ENCODE data around the gene DHRS3. TPM values are rescaled to one million over a fixed set of nuclear protein-coding genes. Genes with fewer than 3 reads are reported as not detected.

Gene DHRS3
- total RNA-seq, 1 donor from 2014 or later = 214 TPM

DNA sequence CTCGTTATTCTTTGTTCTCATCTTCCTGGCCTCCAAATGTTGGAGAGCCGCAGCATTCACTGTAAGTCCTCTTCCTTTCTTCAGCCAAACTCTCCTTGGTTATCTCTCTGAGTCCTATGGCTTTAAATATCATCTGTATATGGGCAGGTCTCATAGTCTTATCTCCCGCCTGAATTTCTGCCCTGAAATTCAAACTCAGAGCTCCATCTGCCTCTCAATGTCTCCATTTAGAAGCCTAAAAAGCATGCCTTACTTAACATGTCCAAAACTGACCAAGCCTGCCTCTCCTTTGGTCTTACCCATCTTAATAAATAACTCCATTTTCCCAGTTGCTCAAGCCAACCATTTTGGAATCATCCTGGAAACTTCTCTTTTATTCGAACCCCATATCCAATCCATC is 80.7 kb downstream of the DHRS3 start:
- DNase-seq (ENCODE audit: low spot score, unreplicated experiment) = no peak
- Mint-ChIP-seq H3K36me3 (ENCODE audit: insufficient read depth) (no peaks in the 10 kb centered on the region), H3K4me1 (ENCODE audit: low read depth) (peaks cover 32% of the 10 kb centered on the region), H3K27ac (peak overlapping the region; percentile 42), H3K27me3 (peaks cover 4% of the 10 kb centered on the region), H3K4me3 (ENCODE audit: low read depth) (no peak overlapping the region), H3K9me3 (ENCODE audit: low read depth) (peaks cover 3% of the 10 kb centered on the region)
- TF ChIP-seq, protein P1, sequence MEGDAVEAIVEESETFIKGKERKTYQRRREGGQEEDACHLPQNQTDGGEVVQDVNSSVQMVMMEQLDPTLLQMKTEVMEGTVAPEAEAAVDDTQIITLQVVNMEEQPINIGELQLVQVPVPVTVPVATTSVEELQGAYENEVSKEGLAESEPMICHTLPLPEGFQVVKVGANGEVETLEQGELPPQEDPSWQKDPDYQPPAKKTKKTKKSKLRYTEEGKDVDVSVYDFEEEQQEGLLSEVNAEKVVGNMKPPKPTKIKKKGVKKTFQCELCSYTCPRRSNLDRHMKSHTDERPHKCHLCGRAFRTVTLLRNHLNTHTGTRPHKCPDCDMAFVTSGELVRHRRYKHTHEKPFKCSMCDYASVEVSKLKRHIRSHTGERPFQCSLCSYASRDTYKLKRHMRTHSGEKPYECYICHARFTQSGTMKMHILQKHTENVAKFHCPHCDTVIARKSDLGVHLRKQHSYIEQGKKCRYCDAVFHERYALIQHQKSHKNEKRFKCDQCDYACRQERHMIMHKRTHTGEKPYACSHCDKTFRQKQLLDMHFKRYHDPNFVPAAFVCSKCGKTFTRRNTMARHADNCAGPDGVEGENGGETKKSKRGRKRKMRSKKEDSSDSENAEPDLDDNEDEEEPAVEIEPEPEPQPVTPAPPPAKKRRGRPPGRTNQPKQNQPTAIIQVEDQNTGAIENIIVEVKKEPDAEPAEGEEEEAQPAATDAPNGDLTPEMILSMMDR (IDR thresholded peaks at IDR 0.05; ENCODE audit: unreplicated experiment) = no peak

DNA sequence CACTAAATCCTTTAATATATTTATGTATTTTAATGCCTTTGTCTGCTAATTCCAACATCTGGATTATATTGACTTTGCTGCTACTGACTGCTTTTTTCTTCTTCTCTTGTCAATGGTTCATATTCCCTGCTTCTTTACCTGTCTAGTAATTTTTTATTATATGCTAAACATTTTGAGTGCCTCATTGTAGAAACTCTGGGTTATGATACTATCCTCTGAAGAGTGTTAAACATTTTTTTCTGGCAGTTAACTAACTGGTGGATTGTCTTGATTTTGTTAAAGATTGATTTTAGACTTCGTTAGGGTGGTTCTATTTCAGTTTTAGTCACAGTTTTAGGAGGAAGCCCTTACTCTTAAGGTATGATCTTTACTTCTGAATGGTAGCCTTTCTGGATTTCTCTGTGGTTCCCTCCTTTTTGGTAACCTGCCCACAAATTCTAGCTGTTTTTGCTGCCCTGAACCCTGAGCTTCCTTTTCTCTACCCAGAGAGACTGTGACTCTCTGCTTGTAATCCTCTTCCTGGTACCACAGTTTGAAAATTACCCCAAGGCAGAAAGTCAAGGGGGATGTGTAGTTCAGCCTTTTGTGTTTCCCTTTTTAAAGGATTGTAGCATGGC is 81.9 kb downstream of the DHRS3 start:
- DNase-seq (ENCODE audit: low spot score, unreplicated experiment) = no peak
- Mint-ChIP-seq H3K27ac (no peak overlapping the region), H3K4me1 (ENCODE audit: low read depth) (peaks cover 33% of the 10 kb centered on the region), H3K4me3 (ENCODE audit: low read depth) (no peak overlapping the region), H3K9me3 (ENCODE audit: low read depth) (peaks cover 3% of the 10 kb centered on the region), H3K36me3 (ENCODE audit: insufficient read depth) (no peaks in the 10 kb centered on the region), H3K27me3 (no peaks in the 10 kb centered on the region)
- TF ChIP-seq, protein P1 (IDR thresholded peaks at IDR 0.05; ENCODE audit: unreplicated experiment) = no peak

DNA sequence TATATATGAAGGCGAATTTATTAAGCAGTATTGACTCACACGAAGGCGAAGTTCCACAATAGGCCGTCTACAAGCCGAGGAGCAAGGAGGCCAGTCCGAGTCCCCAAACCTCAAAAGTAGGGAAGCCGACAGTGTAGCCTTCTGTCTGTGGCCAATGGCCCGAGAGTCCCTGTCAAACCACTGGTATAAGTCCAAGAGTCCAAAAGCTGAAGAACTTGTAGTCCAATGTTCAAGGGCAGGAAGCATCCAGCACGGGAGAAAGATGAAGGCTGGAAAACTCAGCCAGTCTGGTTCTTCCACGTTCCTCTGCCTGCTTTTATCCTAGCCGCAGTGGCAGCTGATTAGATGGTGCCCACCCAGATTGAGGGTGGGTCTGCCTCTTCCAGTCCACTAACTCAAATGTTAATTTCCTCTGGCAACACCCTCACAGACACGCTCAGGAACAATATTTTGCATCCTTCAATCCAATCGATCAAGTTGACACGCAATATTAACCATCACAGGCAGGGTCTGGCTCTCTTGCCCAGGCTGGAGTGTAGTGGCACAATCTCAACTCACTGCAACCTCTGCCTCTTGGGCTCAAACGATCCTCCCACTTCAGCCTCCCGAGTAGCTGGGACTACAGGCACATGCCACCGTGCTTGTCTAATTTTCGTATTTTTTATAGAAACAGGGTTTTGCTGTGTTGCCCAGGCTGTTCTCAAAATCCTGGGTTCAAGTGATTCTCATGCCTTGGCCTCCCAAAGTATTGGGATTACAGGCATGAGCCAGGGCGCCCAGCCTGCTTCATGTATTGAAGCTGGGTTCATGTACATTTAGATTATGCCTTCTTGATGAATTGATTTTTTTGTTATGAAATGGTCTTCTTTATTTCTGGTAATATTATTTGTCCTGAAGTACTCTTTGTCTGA is 85.3 kb downstream of the DHRS3 start:
- H3K4me1 Mint-ChIP-seq (ENCODE audit: low read depth) = peaks cover 43% of the 10 kb centered on the region
- H3K27me3 Mint-ChIP-seq = no peaks in the 10 kb centered on the region
- no peaks in the 10 kb centered on the region for H3K36me3 Mint-ChIP-seq (ENCODE audit: insufficient read depth)
- TF ChIP-seq, protein P1 (IDR thresholded peaks at IDR 0.05; ENCODE audit: unreplicated experiment) = no peak
- H3K9me3 Mint-ChIP-seq (ENCODE audit: low read depth) = peaks cover 3% of the 10 kb centered on the region
- H3K4me3 Mint-ChIP-seq (ENCODE audit: low read depth) = no peak overlapping the region
- H3K27ac Mint-ChIP-seq = peak overlapping the region; percentile 46
- DNase-seq (ENCODE audit: low spot score, unreplicated experiment) = no peak

GRCh38 chr1:12531179-12531499 is 86.9 kb downstream of the DHRS3 start:
- H3K9me3 Mint-ChIP-seq (ENCODE audit: low read depth) = peaks cover 3% of the 10 kb centered on the region
- H3K36me3 Mint-ChIP-seq (ENCODE audit: insufficient read depth) = no peaks in the 10 kb centered on the region
- no peaks in the 10 kb centered on the region for H3K27me3 Mint-ChIP-seq
- no peak for DNase-seq (ENCODE audit: low spot score, unreplicated experiment)
- H3K4me1 Mint-ChIP-seq (ENCODE audit: low read depth) = peaks cover 33% of the 10 kb centered on the region
- no peak overlapping the region for H3K4me3 Mint-ChIP-seq (ENCODE audit: low read depth)
- H3K27ac Mint-ChIP-seq = no peak overlapping the region
- TF ChIP-seq, protein P1 (IDR thresholded peaks at IDR 0.05; ENCODE audit: unreplicated experiment) = no peak

GRCh38 chr1:12530462-12531178 is 87.4 kb downstream of the DHRS3 start:
- H3K4me1 Mint-ChIP-seq (ENCODE audit: low read depth) = peaks cover 33% of the 10 kb centered on the region
- TF ChIP-seq, protein P1 (IDR thresholded peaks at IDR 0.05; ENCODE audit: unreplicated experiment) = no peak
- no peaks in the 10 kb centered on the region for H3K27me3 Mint-ChIP-seq
- no peaks in the 10 kb centered on the region for H3K36me3 Mint-ChIP-seq (ENCODE audit: insufficient read depth)
- DNase-seq (ENCODE audit: low spot score, unreplicated experiment) = no peak
- peak overlapping the region; percentile 33 for H3K27ac Mint-ChIP-seq
- H3K4me3 Mint-ChIP-seq (ENCODE audit: low read depth) = no peak overlapping the region
- H3K9me3 Mint-ChIP-seq (ENCODE audit: low read depth) = peaks cover 2% of the 10 kb centered on the region

Measured in progenitor cell of endocrine pancreas (in vitro differentiated cells).